HEK293 (cell line): Measurements from ENCODE around the gene FANCC.

Source experiments
- ATF2 ChIP-seq: fragments of 450-650 bp; formaldehyde crosslinking; IDR thresholded peaks from 2 replicates; pipeline ENCODE4 v1.5.1; 2016; ENCODE audit warnings: missing biosample characterization, missing genetic modification characterization, low read depth
- EGR2 ChIP-seq: fragments of 450-650 bp; formaldehyde crosslinking; IDR thresholded peaks from 2 replicates; pipeline ENCODE4 v1.5.1; 2016; ENCODE audit warnings: low read depth, missing biosample characterization, missing genetic modification characterization
- FEZF1 ChIP-seq: fragments of 450-650 bp; formaldehyde crosslinking; IDR thresholded peaks from 2 replicates; pipeline ENCODE4 v1.5.1; 2016; ENCODE audit warnings: missing biosample characterization, missing genetic modification characterization
- GFI1B ChIP-seq: fragments of 450-650 bp; formaldehyde crosslinking; IDR thresholded peaks from 2 replicates; pipeline ENCODE4 v1.5.1; 2016; ENCODE audit warnings: missing biosample characterization, missing genetic modification characterization
- GLIS2 ChIP-seq: fragments of 450-650 bp; formaldehyde crosslinking; IDR thresholded peaks from 2 replicates; pipeline ENCODE4 v1.5.1; 2016; ENCODE audit warnings: missing biosample characterization, missing genetic modification characterization
- KLF16 ChIP-seq: fragments of 450-650 bp; formaldehyde crosslinking; IDR thresholded peaks from 2 replicates; pipeline ENCODE4 v1.5.1; 2017; ENCODE audit warnings: missing biosample characterization, missing genetic modification characterization
- MZF1 ChIP-seq: fragments of 450-650 bp; formaldehyde crosslinking; IDR thresholded peaks from 2 replicates; pipeline ENCODE4 v1.5.1; 2017; ENCODE audit warnings: missing biosample characterization, missing genetic modification characterization, borderline replicate concordance
- SCRT2 ChIP-seq: fragments of 450-650 bp; formaldehyde crosslinking; IDR thresholded peaks from 2 replicates; pipeline ENCODE4 v1.5.1; 2016; ENCODE audit warnings: missing biosample characterization, missing genetic modification characterization
- TCF7L2 ChIP-seq: IDR thresholded peaks from 2 replicates; pipeline ENCODE4 v1.6.1; 2011; ENCODE audit warnings: low read depth, mild to moderate bottlenecking, inconsistent platforms, low read length, moderate library complexity, borderline replicate concordance
- ZBTB1 ChIP-seq: fragments of 450-650 bp; formaldehyde crosslinking; IDR thresholded peaks from 2 replicates; pipeline ENCODE4 v1.5.1; 2016; ENCODE audit warnings: missing biosample characterization, missing genetic modification characterization
- ZEB2 ChIP-seq: fragments of 450-650 bp; formaldehyde crosslinking; IDR thresholded peaks from 2 replicates; pipeline ENCODE4 v1.5.1; 2016; ENCODE audit warnings: missing biosample characterization, missing genetic modification characterization
- ZFHX2 ChIP-seq: fragments of 450-650 bp; formaldehyde crosslinking; conservative IDR thresholded peaks from 2 replicates; pipeline ENCODE4 v1.5.1; 2016; ENCODE audit warnings: missing biosample characterization, missing genetic modification characterization
- ZFP37 ChIP-seq: fragments of 450-650 bp; formaldehyde crosslinking; IDR thresholded peaks from 2 replicates; pipeline ENCODE4 v1.5.1; 2016; ENCODE audit warnings: missing biosample characterization, missing genetic modification characterization
- ZFP69B ChIP-seq: fragments of 450-650 bp; formaldehyde crosslinking; IDR thresholded peaks from 2 replicates; pipeline ENCODE4 v1.5.1; 2016; ENCODE audit warnings: missing biosample characterization, missing genetic modification characterization
- ZIC2 ChIP-seq: fragments of 450-650 bp; formaldehyde crosslinking; IDR thresholded peaks from 2 replicates; pipeline ENCODE4 v1.5.1; 2016; ENCODE audit warnings: missing biosample characterization, missing genetic modification characterization
- ZNF121 ChIP-seq: fragments of 450-650 bp; formaldehyde crosslinking; IDR thresholded peaks from 2 replicates; pipeline ENCODE4 v1.5.1; 2016; ENCODE audit warnings: missing biosample characterization, missing genetic modification characterization
- ZNF138 ChIP-seq: fragments of 450-650 bp; formaldehyde crosslinking; IDR thresholded peaks from 2 replicates; pipeline ENCODE4 v1.5.1; 2016; ENCODE audit warnings: missing biosample characterization, missing genetic modification characterization, borderline replicate concordance
- ZNF202 ChIP-seq: fragments of 450-650 bp; formaldehyde crosslinking; IDR thresholded peaks from 2 replicates; pipeline ENCODE4 v1.5.1; 2016; ENCODE audit warnings: missing biosample characterization, missing genetic modification characterization, borderline replicate concordance
- ZNF214 ChIP-seq: fragments of 450-650 bp; formaldehyde crosslinking; IDR thresholded peaks from 2 replicates; pipeline ENCODE4 v1.5.1; 2017; ENCODE audit warnings: missing biosample characterization, mild to moderate bottlenecking, missing genetic modification characterization, borderline replicate concordance
- ZNF248 ChIP-seq: fragments of 450-650 bp; formaldehyde crosslinking; IDR thresholded peaks from 2 replicates; pipeline ENCODE4 v1.5.1; 2017; ENCODE audit warnings: missing biosample characterization, missing genetic modification characterization
- ZNF280D ChIP-seq: fragments of 450-650 bp; formaldehyde crosslinking; IDR thresholded peaks from 2 replicates; pipeline ENCODE4 v1.5.1; 2016; ENCODE audit warnings: missing biosample characterization, missing genetic modification characterization
- ZNF341 ChIP-seq: fragments of 450-650 bp; formaldehyde crosslinking; IDR thresholded peaks from 2 replicates; pipeline ENCODE4; 2016; ENCODE audit warnings: low read depth, missing biosample characterization, missing genetic modification characterization
- ZNF350 ChIP-seq: fragments of 450-650 bp; formaldehyde crosslinking; IDR thresholded peaks from 2 replicates; pipeline ENCODE4 v1.5.0; 2017; ENCODE audit warnings: missing biosample characterization, mild to moderate bottlenecking, missing genetic modification characterization
- ZNF391 ChIP-seq: fragments of 450-650 bp; formaldehyde crosslinking; IDR thresholded peaks from 2 replicates; pipeline ENCODE4 v1.5.1; 2016; ENCODE audit warnings: low read depth, missing biosample characterization, missing genetic modification characterization, borderline replicate concordance
- ZNF416 ChIP-seq: fragments of 450-650 bp; formaldehyde crosslinking; IDR thresholded peaks from 2 replicates; pipeline ENCODE4 v1.5.1; 2016; ENCODE audit warnings: missing biosample characterization, missing genetic modification characterization
- ZNF426 ChIP-seq: fragments of 450-650 bp; formaldehyde crosslinking; IDR thresholded peaks from 2 replicates; pipeline ENCODE4 v1.5.1; 2017; ENCODE audit warnings: missing biosample characterization, missing genetic modification characterization, mild to moderate bottlenecking, inconsistent platforms, moderate library complexity
- ZNF48 ChIP-seq: fragments of 450-650 bp; formaldehyde crosslinking; IDR thresholded peaks from 2 replicates; pipeline ENCODE4 v1.5.1; 2016; ENCODE audit warnings: missing biosample characterization, missing genetic modification characterization
- ZNF521 ChIP-seq: fragments of 450-650 bp; formaldehyde crosslinking; IDR thresholded peaks from 2 replicates; pipeline ENCODE4 v1.5.1; 2017; ENCODE audit warnings: missing biosample characterization, mild to moderate bottlenecking, missing genetic modification characterization
- ZNF544 ChIP-seq: fragments of 450-650 bp; formaldehyde crosslinking; IDR thresholded peaks from 2 replicates; pipeline ENCODE4 v1.5.0; 2017; ENCODE audit warnings: missing biosample characterization, missing genetic modification characterization
- ZNF558 ChIP-seq: fragments of 450-650 bp; formaldehyde crosslinking; IDR thresholded peaks from 2 replicates; pipeline ENCODE4 v1.5.1; 2016; ENCODE audit warnings: missing biosample characterization, missing genetic modification characterization
- ZNF624 ChIP-seq: fragments of 450-650 bp; formaldehyde crosslinking; IDR thresholded peaks from 2 replicates; pipeline ENCODE4 v1.5.1; 2017; ENCODE audit warnings: missing biosample characterization, missing genetic modification characterization
- ZNF645 ChIP-seq: fragments of 450-650 bp; formaldehyde crosslinking; IDR thresholded peaks from 2 replicates; pipeline ENCODE4; 2016; ENCODE audit warnings: missing biosample characterization, missing genetic modification characterization
- ZNF707 ChIP-seq: fragments of 450-650 bp; formaldehyde crosslinking; IDR thresholded peaks from 2 replicates; pipeline ENCODE4 v1.5.1; 2016; ENCODE audit warnings: missing biosample characterization, missing genetic modification characterization

Gene FANCC

GRCh38 chr9:95197692-95198271, 119.7 kb downstream of the FANCC start (continued):
- TF ChIP-seq SCRT2 (tag by site-specific recombination) (no peak), ZNF350 (tag by site-specific recombination) (no peak), MZF1 (tag by site-specific recombination) (no peak), KLF16 (tag by site-specific recombination) (no peak), ZNF416 (tag by site-specific recombination) (no peak), ZNF48 (tag by site-specific recombination) (no peak), ZFHX2 (peak; percentile 79), ZIC2 (peak; percentile 57), ZFP69B (tag by site-specific recombination) (peak; percentile 27; the same call in 1 of the 2 replicates), ZNF624 (tag by site-specific recombination) (no peak), ZNF707 (tag by site-specific recombination) (no peak), ZNF558 (tag by site-specific recombination) (no peak), ZNF202 (tag by site-specific recombination) (no peak), ZEB2 (peak; percentile 62; the same call in 1 of the 2 replicates), EGR2 (tag by site-specific recombination) (no peak), ZNF544 (tag by site-specific recombination) (no peak), ZNF521 (tag by site-specific recombination) (no peak), ZNF248 (tag by site-specific recombination) (no peak), ZNF214 (tag by site-specific recombination) (no peak), ZNF645 (tag by site-specific recombination) (no peak), GFI1B (tag by site-specific recombination) (no peak), ZNF391 (no peak), ATF2 (tag by site-specific recombination) (no peak), ZNF426 (tag by site-specific recombination) (no peak), ZNF280D (tag by site-specific recombination) (no peak), GLIS2 (tag by site-specific recombination) (no peak), FEZF1 (tag by site-specific recombination) (no peak), ZNF121 (tag by site-specific recombination) (no peak), ZFP37 (no peak), ZBTB1 (tag by site-specific recombination) (no peak), ZNF138 (tag by site-specific recombination) (no peak), TCF7L2 (no peak), ZNF341 (tag by site-specific recombination) (no peak)
